GM12872 (cell line): ENCODE measurements around the gene GDF2.

Experiments
- CTCF ChIP-seq: IDR thresholded peaks from 3 replicates; pipeline ENCODE4 v1.5.1; 2011; ENCODE audit warnings: low read depth, mild to moderate bottlenecking, low read length, moderate library complexity; ENCODE audit not compliant: insufficient read depth

The GDF2 gene

GRCh38 chr10:47334466-47335295 is 12.4 kb downstream of the GDF2 start:
- TF ChIP-seq CTCF: no peak

GRCh38 chr10:47335906-47336305 is 13.7 kb downstream of the GDF2 start:
- TF ChIP-seq CTCF: no peak

- no peak for TF ChIP-seq CTCF
These were observed 14.3 kb downstream of the GDF2 start for GRCh38 chr10:47336387-47337134.

GRCh38 chr10:47337310-47337709 is 15.1 kb downstream of the GDF2 start:
- no peak for TF ChIP-seq CTCF

- no peak for TF ChIP-seq CTCF
These were observed 17.0 kb downstream of the GDF2 start for GRCh38 chr10:47339186-47339735.

- TF ChIP-seq CTCF: no peak
These were observed 17.7 kb downstream of the GDF2 start for GRCh38 chr10:47339759-47340607.
